H9 (cell line): ENCODE measurements around the gene MTG2. TPM values are rescaled to one million over a fixed set of nuclear protein-coding genes. Genes with fewer than 3 reads are reported as not detected.

Experiments
- DNase-seq: peaks from one replicate; pipeline ENCODE4 v3.0.0-alpha.2; 2017
- H2AFZ ChIP-seq: one replicate; pipeline ENCODE4 v1.6.1; 2013; ENCODE audit warnings: mild to moderate bottlenecking, low read length, control low read depth, moderate library complexity
- H2AK5ac ChIP-seq: 2 replicates; pipeline ENCODE4 v1.6.1; 2013; ENCODE audit warnings: low read length, control low read depth, mixed read lengths; ENCODE audit not compliant: insufficient read length
- H2BK120ac ChIP-seq: one replicate; pipeline ENCODE4 v1.6.1; 2013; ENCODE audit warnings: low read depth, mild to moderate bottlenecking, low read length, control low read depth, inconsistent platforms; ENCODE audit not compliant: poor library complexity, severe bottlenecking
- H2BK12ac ChIP-seq: 2 replicates; pipeline ENCODE4 v1.6.1; 2013; ENCODE audit warnings: low read length, control low read depth, mixed read lengths, low read depth; ENCODE audit not compliant: insufficient read length
- H2BK15ac ChIP-seq: 2 replicates; pipeline ENCODE4 v1.6.1; 2013; ENCODE audit warnings: low read depth, low read length, control low read depth
- H2BK20ac ChIP-seq: one replicate; pipeline ENCODE4 v1.6.1; 2013; ENCODE audit warnings: low read depth, mild to moderate bottlenecking, low read length, control low read depth, inconsistent platforms; ENCODE audit not compliant: poor library complexity, severe bottlenecking
- H2BK5ac ChIP-seq: 2 replicates; pipeline ENCODE4 v1.6.1; 2013; ENCODE audit warnings: low read length, control low read depth, mixed read lengths; ENCODE audit not compliant: insufficient read length
- H3K14ac ChIP-seq: 2 replicates; pipeline ENCODE4 v1.6.1; 2013; ENCODE audit warnings: low read length, control low read depth; ENCODE audit not compliant: insufficient read depth
- H3K18ac ChIP-seq: 2 replicates; pipeline ENCODE4 v1.6.1; 2013; ENCODE audit warnings: low read depth, mild to moderate bottlenecking, mixed read lengths, low read length, control low read depth; ENCODE audit not compliant: insufficient read length
- H3K23ac ChIP-seq: 2 replicates; pipeline ENCODE4 v1.6.1; 2013; ENCODE audit warnings: low read length, control low read depth, mixed read lengths, low read depth; ENCODE audit not compliant: insufficient read length
- H3K23me2 ChIP-seq: 2 replicates; pipeline ENCODE4 v1.6.1; 2013; ENCODE audit warnings: low read depth, mild to moderate bottlenecking, mixed read lengths, low read length, control low read depth; ENCODE audit not compliant: insufficient read length, poor library complexity, severe bottlenecking
- H3K27ac ChIP-seq: 2 replicates; pipeline ENCODE4 v1.5.1; 2013; ENCODE audit warnings: low read length, control low read depth, mixed read lengths, low read depth; ENCODE audit not compliant: insufficient read length
- H3K27me3 ChIP-seq: 2 replicates; pipeline ENCODE4 v1.6.1; 2013; ENCODE audit warnings: low read length, control low read depth, inconsistent platforms; ENCODE audit not compliant: insufficient read depth
- H3K4ac ChIP-seq: 2 replicates; pipeline ENCODE4 v1.6.1; 2013; ENCODE audit warnings: low read depth, mild to moderate bottlenecking, control low read depth, inconsistent platforms, low read length, moderate library complexity
- H3K4me1 ChIP-seq: 2 replicates; pipeline ENCODE4 v1.6.1; 2013; ENCODE audit warnings: low read length, control low read depth, inconsistent platforms; ENCODE audit not compliant: insufficient read depth
- H3K4me2 ChIP-seq: 2 replicates; pipeline ENCODE4 v1.6.1; 2013; ENCODE audit warnings: low read length, control low read depth, mixed read lengths; ENCODE audit not compliant: insufficient read length, insufficient read depth
- H3K56ac ChIP-seq: 2 replicates; pipeline ENCODE4 v1.6.1; 2013; ENCODE audit warnings: low read depth, mild to moderate bottlenecking, mixed read lengths, low read length, control low read depth; ENCODE audit not compliant: insufficient read length
- H3K79me1 ChIP-seq: 2 replicates; pipeline ENCODE4 v1.6.1; 2013; ENCODE audit warnings: low read depth, mild to moderate bottlenecking, moderate library complexity, low read length, control low read depth, inconsistent platforms; ENCODE audit not compliant: insufficient read depth, poor library complexity, severe bottlenecking
- H3K79me2 ChIP-seq: 2 replicates; pipeline ENCODE4 v1.6.1; 2013; ENCODE audit warnings: low read length, control low read depth, inconsistent platforms; ENCODE audit not compliant: insufficient read depth
- H3K9ac ChIP-seq: 2 replicates; pipeline ENCODE4 v1.6.1; 2013; ENCODE audit warnings: low read length, control low read depth, mixed read lengths; ENCODE audit not compliant: insufficient read length; ENCODE audit errors: extremely low read depth
- H3K9me3 ChIP-seq: one replicate; pipeline ENCODE4 v1.6.1; 2013; ENCODE audit warnings: low read depth, low read length, inconsistent platforms; ENCODE audit not compliant: control insufficient read depth
- H3T11ph ChIP-seq: one replicate; pipeline ENCODE4 v1.6.1; 2013; ENCODE audit warnings: mild to moderate bottlenecking, low read length, control low read depth, inconsistent platforms
- H4K20me1 ChIP-seq: one replicate; pipeline ENCODE4 v1.6.1; 2013; ENCODE audit not compliant: control insufficient read depth, insufficient read length, insufficient read depth
- H4K5ac ChIP-seq: 2 replicates; pipeline ENCODE4 v1.6.1; 2013; ENCODE audit warnings: low read depth, mild to moderate bottlenecking, mixed read lengths, low read length, control low read depth; ENCODE audit not compliant: insufficient read length
- H4K8ac ChIP-seq: replicated peaks from 2 replicates; pipeline ENCODE4 v1.6.1; 2013; ENCODE audit warnings: low read length, control low read depth, mixed read lengths, low read depth; ENCODE audit not compliant: insufficient read length
- H4K91ac ChIP-seq: 2 replicates; pipeline ENCODE4 v1.6.1; 2013; ENCODE audit warnings: low read depth, mild to moderate bottlenecking, moderate library complexity, mixed read lengths, low read length, control low read depth; ENCODE audit not compliant: insufficient read length
- H3K27ac Mint-ChIP-seq, 3 experiments: 2 replicates in 2 of 3; 3 replicates in 1 of 3; pipeline ENCODE4 v1.8.0; 2020 to 2021; ENCODE audit warnings: mixed read lengths in 3 of 3, mild to moderate bottlenecking in 1 of 3, moderate library complexity in 1 of 3
- H3K27me3 Mint-ChIP-seq: 2 replicates; pipeline ENCODE4 v1.8.0; 2021; ENCODE audit warnings: low read depth, mild to moderate bottlenecking, moderate library complexity, mixed read lengths
- H3K36me3 Mint-ChIP-seq, 3 experiments: 2 replicates in 2 of 3; 3 replicates in 1 of 3; pipeline ENCODE4 v1.8.0; 2020 to 2021; ENCODE audit warnings: low read depth in 3 of 3, mixed read lengths in 3 of 3; ENCODE audit not compliant: insufficient read depth in 1 of 3
- H3K4me1 Mint-ChIP-seq, 2 experiments: 2 replicates each; pipeline ENCODE4 v1.8.0; 2020; ENCODE audit warnings: mixed read lengths in 2 of 2
- H3K4me3 Mint-ChIP-seq, 2 experiments: 2 replicates in 1 of 2; 3 replicates in 1 of 2; pipeline ENCODE4 v1.8.0; 2020 to 2021; ENCODE audit warnings: mild to moderate bottlenecking in 2 of 2, mixed read lengths in 2 of 2, moderate library complexity in 1 of 2
- H3K9me3 Mint-ChIP-seq, 2 experiments: 2 replicates in 1 of 2; 3 replicates in 1 of 2; pipeline ENCODE4 v1.8.0; 2020; ENCODE audit warnings: mild to moderate bottlenecking in 2 of 2, mixed read lengths in 2 of 2, moderate library complexity in 1 of 2
- WGBS: extraction: QIAGEN DNeasy Blood & Tissue Kit; methylation state at CpG from one replicate; pipeline ENCODE4 v1.1.7; 2013; ENCODE audit warnings: missing lambda C conversion rate, low lambda C conversion rate, mixed read lengths; ENCODE audit not compliant: insufficient read length; ENCODE audit errors: extremely low coverage; 5-methylcytosine and 5-hydroxymethylcytosine counted together
- total RNA-seq: library from RNA; stranded (reverse); gene quantifications from 2 replicates; pipeline ENCODE4 v1.2.1, GENCODE V29; 2021
- TF ChIP-seq, protein P1 (sequence below): fragments of 200-600 bp; sonication (generic); conservative IDR thresholded peaks from 3 replicates; pipeline ENCODE4 v1.8.0; 2021; ENCODE audit warnings: antibody characterized with exemption, mild to moderate bottlenecking

The MTG2 gene
- total RNA-seq, 1 experiment from 2014 or later: 25.1 TPM

GRCh38 chr20:62222266-62222850, 39.5 kb downstream of the MTG2 start:
- no peak overlapping the region for H3K18ac ChIP-seq
- peaks cover 29% of the 10 kb centered on the region; the same call in 1 of the 2 replicates for H3K27me3 ChIP-seq
- H3K27me3 Mint-ChIP-seq: peaks cover 83% of the 10 kb centered on the region

More at GRCh38 chr20:62222266-62222850, 39.5 kb downstream of the MTG2 start:
- DNase-seq: no peak
- H3K4ac ChIP-seq: no peak overlapping the region
- TF ChIP-seq, protein P1, sequence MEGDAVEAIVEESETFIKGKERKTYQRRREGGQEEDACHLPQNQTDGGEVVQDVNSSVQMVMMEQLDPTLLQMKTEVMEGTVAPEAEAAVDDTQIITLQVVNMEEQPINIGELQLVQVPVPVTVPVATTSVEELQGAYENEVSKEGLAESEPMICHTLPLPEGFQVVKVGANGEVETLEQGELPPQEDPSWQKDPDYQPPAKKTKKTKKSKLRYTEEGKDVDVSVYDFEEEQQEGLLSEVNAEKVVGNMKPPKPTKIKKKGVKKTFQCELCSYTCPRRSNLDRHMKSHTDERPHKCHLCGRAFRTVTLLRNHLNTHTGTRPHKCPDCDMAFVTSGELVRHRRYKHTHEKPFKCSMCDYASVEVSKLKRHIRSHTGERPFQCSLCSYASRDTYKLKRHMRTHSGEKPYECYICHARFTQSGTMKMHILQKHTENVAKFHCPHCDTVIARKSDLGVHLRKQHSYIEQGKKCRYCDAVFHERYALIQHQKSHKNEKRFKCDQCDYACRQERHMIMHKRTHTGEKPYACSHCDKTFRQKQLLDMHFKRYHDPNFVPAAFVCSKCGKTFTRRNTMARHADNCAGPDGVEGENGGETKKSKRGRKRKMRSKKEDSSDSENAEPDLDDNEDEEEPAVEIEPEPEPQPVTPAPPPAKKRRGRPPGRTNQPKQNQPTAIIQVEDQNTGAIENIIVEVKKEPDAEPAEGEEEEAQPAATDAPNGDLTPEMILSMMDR: no peak
- H2BK12ac ChIP-seq: no peak overlapping the region
- no peak overlapping the region for H2AFZ ChIP-seq
- Mint-ChIP-seq H3K4me3 (no peak overlapping the region), H3K4me1 (peaks cover 16 to 25% of the 10 kb centered on the region in 2 experiments), H3K27ac (no peak overlapping the region), H3K9me3 (no peaks in the 10 kb centered on the region), H3K36me3 (no peaks in the 10 kb centered on the region)
- H4K20me1 ChIP-seq: no peaks in the 10 kb centered on the region
- H2BK120ac ChIP-seq: no peak overlapping the region
- no peaks in the 10 kb centered on the region for H3K9me3 ChIP-seq
- no peak overlapping the region for H4K91ac ChIP-seq
- no peak overlapping the region for H3K27ac ChIP-seq
- H2BK5ac ChIP-seq: no peak overlapping the region
- H4K5ac ChIP-seq: no peak overlapping the region
- no peak overlapping the region for H3K23ac ChIP-seq
- H3K79me1 ChIP-seq: no peaks in the 10 kb centered on the region
- no CpG with 5 or more reads among the region's 18 CpGs for WGBS
- no peak overlapping the region for H3K56ac ChIP-seq
- no peak overlapping the region for H4K8ac ChIP-seq
- no peak overlapping the region for H3K4me2 ChIP-seq
- no peaks in the 10 kb centered on the region for H3K4me1 ChIP-seq
- no peak overlapping the region for H2AK5ac ChIP-seq
- H3K23me2 ChIP-seq: peaks cover 12% of the 10 kb centered on the region
- no peak overlapping the region for H3T11ph ChIP-seq
- H3K9ac ChIP-seq: no peak overlapping the region
- H3K79me2 ChIP-seq: no peaks in the 10 kb centered on the region
- no peak overlapping the region for H2BK15ac ChIP-seq
- H2BK20ac ChIP-seq: no peak overlapping the region
- H3K14ac ChIP-seq: no peak overlapping the region
